Neuronal stem cell (in vitro differentiated cells): ENCODE results near the gene REEP3.

Source experiments
- DNase-seq: peaks from one replicate; pipeline ENCODE4 v3.0.0-alpha.2; 2013; ENCODE audit warnings: low spot score
- H2AFZ ChIP-seq: one replicate; pipeline ENCODE4 v1.6.1; 2013; ENCODE audit warnings: mild to moderate bottlenecking, low read length, inconsistent platforms
- H2AK5ac ChIP-seq: 2 replicates; pipeline ENCODE4 v1.6.1; 2013; ENCODE audit warnings: low read depth, mild to moderate bottlenecking, inconsistent platforms, low read length, moderate library complexity, mixed read lengths
- H2BK120ac ChIP-seq: 2 replicates; pipeline ENCODE4 v1.6.1; 2013; ENCODE audit warnings: low read depth, mild to moderate bottlenecking, inconsistent platforms, low read length, moderate library complexity, mixed read lengths
- H2BK12ac ChIP-seq: one replicate; pipeline ENCODE4 v1.6.1; 2013; ENCODE audit warnings: low read length, inconsistent platforms
- H2BK15ac ChIP-seq: 2 replicates; pipeline ENCODE4 v1.6.1; 2013; ENCODE audit warnings: mild to moderate bottlenecking, low read length, inconsistent platforms, mixed read lengths
- H2BK5ac ChIP-seq: one replicate; pipeline ENCODE4 v1.6.1; 2013; ENCODE audit warnings: inconsistent platforms, mild to moderate bottlenecking, low read length, moderate library complexity
- H3K14ac ChIP-seq: one replicate; pipeline ENCODE4 v1.6.1; 2013; ENCODE audit warnings: low read length, inconsistent platforms
- H3K18ac ChIP-seq: 2 replicates; pipeline ENCODE4 v1.6.1; 2013; ENCODE audit warnings: low read length, inconsistent platforms
- H3K23ac ChIP-seq: 2 replicates; pipeline ENCODE4 v1.6.1; 2013; ENCODE audit warnings: low read depth, mild to moderate bottlenecking, mixed read lengths, low read length, inconsistent platforms; ENCODE audit not compliant: poor library complexity
- H3K27ac ChIP-seq: replicated peaks from 3 replicates; pipeline ENCODE4 v1.5.1; 2013; ENCODE audit warnings: low read length, inconsistent platforms
- H3K27me3 ChIP-seq, 3 experiments: 2 replicates each; pipeline ENCODE4 v1.6.1; 2013; ENCODE audit warnings: low read length in 3 of 3, mild to moderate bottlenecking in 2 of 3, inconsistent platforms in 1 of 3, low read depth in 1 of 3, mixed read lengths in 1 of 3, moderate library complexity in 1 of 3; ENCODE audit not compliant: control insufficient read depth in 3 of 3, insufficient read depth in 3 of 3
- H3K36me3 ChIP-seq, 2 donors: replicated peaks in 1 of 2; 2 replicates each; pipeline ENCODE4 v1.6.1; 2013; ENCODE audit warnings: low read length in 2 of 2; ENCODE audit not compliant: control insufficient read depth in 2 of 2, insufficient read depth in 2 of 2
- H3K4ac ChIP-seq: 2 replicates; pipeline ENCODE4 v1.6.1; 2013; ENCODE audit warnings: inconsistent platforms, mild to moderate bottlenecking, low read length, moderate library complexity
- H3K4me1 ChIP-seq, 2 donors: 1 replicate in 1 of 2; 2 replicates in 1 of 2; pipeline ENCODE4 v1.6.1; 2013; ENCODE audit warnings: low read length in 2 of 2, low read depth in 1 of 2; ENCODE audit not compliant: control insufficient read depth in 2 of 2, insufficient read depth in 1 of 2
- H3K4me2 ChIP-seq: one replicate; pipeline ENCODE4 v1.6.1; 2013; ENCODE audit warnings: mild to moderate bottlenecking, low read length, inconsistent platforms; ENCODE audit not compliant: insufficient read depth, poor library complexity, severe bottlenecking
- H3K4me3 ChIP-seq, 2 donors: 2 replicates each; pipeline ENCODE4 v1.5.1; 2013; ENCODE audit warnings: low read length in 2 of 2, mild to moderate bottlenecking in 2 of 2, inconsistent platforms in 1 of 2, moderate library complexity in 1 of 2
- H3K79me1 ChIP-seq: one replicate; pipeline ENCODE4 v1.6.1; 2013; ENCODE audit warnings: low read depth, mild to moderate bottlenecking, inconsistent platforms, low read length, moderate library complexity
- H3K9ac ChIP-seq: one replicate; pipeline ENCODE4 v1.6.1; 2013; ENCODE audit warnings: mild to moderate bottlenecking, low read depth, low read length, inconsistent platforms; ENCODE audit not compliant: poor library complexity
- H3K9me3 ChIP-seq, 2 donors: replicated peaks in 1 of 2; 2 replicates each; pipeline versions ENCODE3 to v1.6.1; 2013; ENCODE audit warnings: low read length in 2 of 2, mild to moderate bottlenecking in 2 of 2, inconsistent platforms in 1 of 2, low read depth in 1 of 2, mixed read lengths in 1 of 2, moderate library complexity in 1 of 2; ENCODE audit not compliant: control insufficient read depth in 2 of 2, insufficient read depth in 1 of 2
- H4K8ac ChIP-seq: one replicate; pipeline ENCODE4 v1.6.1; 2013; ENCODE audit warnings: low read depth, mild to moderate bottlenecking, inconsistent platforms, low read length, moderate library complexity
- H4K91ac ChIP-seq: one replicate; pipeline ENCODE4 v1.6.1; 2013; ENCODE audit warnings: low read length, low read depth, mild to moderate bottlenecking, inconsistent platforms; ENCODE audit not compliant: poor library complexity
- WGBS, 2 donors: extraction: QIAGEN DNeasy Blood & Tissue Kit; methylation state at CpG; one replicate each; pipeline ENCODE4 v1.1.7; 2013; ENCODE audit warnings: missing lambda C conversion rate in 2 of 2, mixed read lengths in 1 of 2; ENCODE audit not compliant: insufficient read length in 2 of 2, insufficient replicate concordance in 1 of 2; ENCODE audit errors: extremely low coverage in 2 of 2; 5-methylcytosine and 5-hydroxymethylcytosine counted together

Gene REEP3

GRCh38 chr10:63586043-63586442 is 64.8 kb downstream of the REEP3 start:
- no peak overlapping the region for H2BK120ac ChIP-seq
- no peak overlapping the region for H2BK12ac ChIP-seq
- H3K23ac ChIP-seq, result no peak overlapping the region
- H3K4ac ChIP-seq, result no peak overlapping the region
- H3K27me3 ChIP-seq, result no peaks in the 10 kb centered on the region
- H2AK5ac ChIP-seq, result no peak overlapping the region
- no peaks in the 10 kb centered on the region for H3K9me3 ChIP-seq
- no peak overlapping the region for H3K4me2 ChIP-seq
- no peak overlapping the region for H3K27ac ChIP-seq
- H3K9ac ChIP-seq, result no peak overlapping the region
- no peak for DNase-seq
- H3K4me3 ChIP-seq, result no peak overlapping the region
- no peak overlapping the region for H4K8ac ChIP-seq
- H3K4me1 ChIP-seq, result no peaks in the 10 kb centered on the region
- H2BK15ac ChIP-seq, result no peak overlapping the region
- H3K14ac ChIP-seq, result no peak overlapping the region
- peaks cover 0 to 2% of the 10 kb centered on the region in 2 donors for H3K36me3 ChIP-seq
- H3K18ac ChIP-seq, result no peak overlapping the region
- H2AFZ ChIP-seq, result no peak overlapping the region
- no CpG with 5 or more reads among the region's 2 CpGs for WGBS, 2 donors
- no peaks in the 10 kb centered on the region for H3K79me1 ChIP-seq
- no peak overlapping the region for H4K91ac ChIP-seq
- H2BK5ac ChIP-seq, result no peak overlapping the region

- no peak overlapping the region for H4K8ac ChIP-seq
- no peak overlapping the region for H3K27ac ChIP-seq
- no peak overlapping the region for H2BK12ac ChIP-seq
- no peak overlapping the region for H2BK5ac ChIP-seq
- no peaks in the 10 kb centered on the region for H3K4me1 ChIP-seq
- H4K91ac ChIP-seq, result no peak overlapping the region
- no peak overlapping the region for H3K18ac ChIP-seq
- H3K9ac ChIP-seq, result no peak overlapping the region
- DNase-seq, result no peak
- no peak overlapping the region for H3K23ac ChIP-seq
- no peaks in the 10 kb centered on the region for H3K27me3 ChIP-seq
- H2BK120ac ChIP-seq, result no peak overlapping the region
- H3K36me3 ChIP-seq, result peaks cover 0 to 2% of the 10 kb centered on the region in 2 donors
- no peak overlapping the region for H2AK5ac ChIP-seq
- H3K79me1 ChIP-seq, result no peaks in the 10 kb centered on the region
- no CpG with 5 or more reads among the region's 4 CpGs for WGBS, 2 donors
- H3K4me3 ChIP-seq, result no peak overlapping the region
- no peak overlapping the region for H2AFZ ChIP-seq
- H3K4ac ChIP-seq, result no peak overlapping the region
- H3K14ac ChIP-seq, result no peak overlapping the region
- H2BK15ac ChIP-seq, result no peak overlapping the region
- H3K4me2 ChIP-seq, result no peak overlapping the region
- H3K9me3 ChIP-seq, result no peaks in the 10 kb centered on the region
These were observed 66.0 kb downstream of the REEP3 start for GRCh38 chr10:63587191-63587590.

- no peak for DNase-seq
- no peaks in the 10 kb centered on the region for H3K79me1 ChIP-seq
- H2BK120ac ChIP-seq, result no peak overlapping the region
- no peaks in the 10 kb centered on the region for H3K4me1 ChIP-seq
- no peak overlapping the region for H4K91ac ChIP-seq
- H3K4ac ChIP-seq, result no peak overlapping the region
- H3K4me3 ChIP-seq, result no peak overlapping the region
- H2BK12ac ChIP-seq, result no peak overlapping the region
- no peak overlapping the region for H3K4me2 ChIP-seq
- no peaks in the 10 kb centered on the region for H3K9me3 ChIP-seq
- H4K8ac ChIP-seq, result no peak overlapping the region
- no peak overlapping the region for H3K18ac ChIP-seq
- no peak overlapping the region for H2BK15ac ChIP-seq
- no peak overlapping the region for H3K9ac ChIP-seq
- H3K27me3 ChIP-seq, result no peaks in the 10 kb centered on the region
- WGBS, 2 donors, result no CpG with 5 or more reads among the region's 4 CpGs
- H3K14ac ChIP-seq, result no peak overlapping the region
- H2BK5ac ChIP-seq, result no peak overlapping the region
- no peak overlapping the region for H2AK5ac ChIP-seq
- no peak overlapping the region for H2AFZ ChIP-seq
- H3K36me3 ChIP-seq, result peaks cover 0 to 2% of the 10 kb centered on the region in 2 donors
- no peak overlapping the region for H3K27ac ChIP-seq
- no peak overlapping the region for H3K23ac ChIP-seq
These were observed 67.4 kb downstream of the REEP3 start for GRCh38 chr10:63588436-63589167.

GRCh38 chr10:63591600-63592379 is 70.6 kb downstream of the REEP3 start:
- no peak overlapping the region for H3K9ac ChIP-seq
- no peaks in the 10 kb centered on the region for H3K4me1 ChIP-seq
- H3K14ac ChIP-seq, result no peak overlapping the region
- H3K36me3 ChIP-seq, result peaks cover 6 to 23% of the 10 kb centered on the region in 2 donors
- no peak overlapping the region for H3K4me2 ChIP-seq
- no peak overlapping the region for H2AFZ ChIP-seq
- H3K4ac ChIP-seq, result no peak overlapping the region
- H3K79me1 ChIP-seq, result no peaks in the 10 kb centered on the region
- no peak overlapping the region for H3K4me3 ChIP-seq
- H2AK5ac ChIP-seq, result no peak overlapping the region
- no CpG with 5 or more reads among the region's 4 CpGs for WGBS, 2 donors
- H2BK5ac ChIP-seq, result no peak overlapping the region
- H3K27me3 ChIP-seq, result no peaks in the 10 kb centered on the region
- H2BK120ac ChIP-seq, result no peak overlapping the region
- H3K9me3 ChIP-seq, result no peaks in the 10 kb centered on the region
- no peak overlapping the region for H3K27ac ChIP-seq
- H4K91ac ChIP-seq, result no peak overlapping the region
- no peak overlapping the region for H4K8ac ChIP-seq
- no peak for DNase-seq
- no peak overlapping the region for H2BK12ac ChIP-seq
- H3K18ac ChIP-seq, result no peak overlapping the region
- H2BK15ac ChIP-seq, result no peak overlapping the region
- H3K23ac ChIP-seq, result no peak overlapping the region
